ENCODE data around the gene LTBR.

- no peak for TF ChIP-seq EZH2 (IDR thresholded peaks at IDR 0.05; ENCODE audit: borderline replicate concordance)
- no peak for TF ChIP-seq CTCF (IDR thresholded peaks at IDR 0.05; ENCODE audit: poor library complexity)
Measured at GRCh38 chr12:6376870-6377666, 6.9 kb upstream of the LTBR start.
